Esophagus squamous epithelium (tissue), 4 donors: ENCODE measurements around the gene SLC25A13.

ENCODE experiments used
- POLR2A ChIP-seq, 4 donors: fragments of 450-650 bp; IDR thresholded peaks; one replicate each; pipeline ENCODE4 v1.6.1; 2017; ENCODE audit warnings: antibody characterized with exemption in 4 of 4, mild to moderate bottlenecking in 4 of 4, moderate library complexity in 3 of 4
- TF ChIP-seq, protein P1 (sequence below), 6 experiments: fragments of 450-650 bp in 4 of 6; fragments of 200-600 bp in 2 of 6; sonication (generic) in 2 of 6; IDR thresholded peaks; one replicate each; pipeline ENCODE4 v1.5.1; 2016 to 2019; ENCODE audit warnings: antibody characterized with exemption in 6 of 6, mild to moderate bottlenecking in 4 of 6, moderate library complexity in 4 of 6

DNA sequence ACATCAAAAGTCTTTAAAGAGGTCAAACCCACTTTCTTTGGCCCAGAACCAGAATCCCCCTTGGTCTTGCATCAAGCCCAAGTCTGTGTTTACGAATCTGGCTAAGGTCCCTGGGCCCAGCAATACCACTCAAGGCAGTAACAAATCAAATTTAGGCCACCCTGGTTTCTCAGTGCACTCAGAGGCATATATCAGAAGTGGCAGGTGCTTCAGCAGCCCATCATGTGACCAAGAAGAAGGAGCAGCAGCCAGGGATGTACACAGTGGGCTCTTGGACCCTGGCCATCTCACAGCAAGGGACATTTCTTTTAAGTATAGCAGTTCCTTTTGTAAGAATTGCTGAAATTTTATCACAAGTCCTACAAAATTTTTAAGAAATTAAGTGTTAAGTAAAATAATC is 7.3 kb upstream of the SLC25A13 start:
- TF ChIP-seq, protein P1, sequence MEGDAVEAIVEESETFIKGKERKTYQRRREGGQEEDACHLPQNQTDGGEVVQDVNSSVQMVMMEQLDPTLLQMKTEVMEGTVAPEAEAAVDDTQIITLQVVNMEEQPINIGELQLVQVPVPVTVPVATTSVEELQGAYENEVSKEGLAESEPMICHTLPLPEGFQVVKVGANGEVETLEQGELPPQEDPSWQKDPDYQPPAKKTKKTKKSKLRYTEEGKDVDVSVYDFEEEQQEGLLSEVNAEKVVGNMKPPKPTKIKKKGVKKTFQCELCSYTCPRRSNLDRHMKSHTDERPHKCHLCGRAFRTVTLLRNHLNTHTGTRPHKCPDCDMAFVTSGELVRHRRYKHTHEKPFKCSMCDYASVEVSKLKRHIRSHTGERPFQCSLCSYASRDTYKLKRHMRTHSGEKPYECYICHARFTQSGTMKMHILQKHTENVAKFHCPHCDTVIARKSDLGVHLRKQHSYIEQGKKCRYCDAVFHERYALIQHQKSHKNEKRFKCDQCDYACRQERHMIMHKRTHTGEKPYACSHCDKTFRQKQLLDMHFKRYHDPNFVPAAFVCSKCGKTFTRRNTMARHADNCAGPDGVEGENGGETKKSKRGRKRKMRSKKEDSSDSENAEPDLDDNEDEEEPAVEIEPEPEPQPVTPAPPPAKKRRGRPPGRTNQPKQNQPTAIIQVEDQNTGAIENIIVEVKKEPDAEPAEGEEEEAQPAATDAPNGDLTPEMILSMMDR (IDR thresholded peaks at IDR 0.05), result no peak
- no peak for TF ChIP-seq POLR2A (IDR thresholded peaks at IDR 0.05)
